Lower leg skin (tissue), 4 donors: ENCODE measurements around the gene RPS6KA4. TPM values are rescaled to one million over a fixed set of nuclear protein-coding genes. Genes with fewer than 3 reads are reported as not detected.

Experiments used
- DNase-seq, 2 donors: peaks; one replicate each; pipeline ENCODE4 v3.0.0-alpha.2; 2019; ENCODE audit warnings: low spot score in 2 of 2
- H3K4me3 ChIP-seq: fragments of 200-600 bp; sonication (generic); 2 replicates; pipeline ENCODE4 v1.5.1; 2017; ENCODE audit warnings: mild to moderate bottlenecking, low read depth; ENCODE audit not compliant: poor library complexity, severe bottlenecking
- POLR2A ChIP-seq, 2 donors: fragments of 450-650 bp; IDR thresholded peaks; one replicate each; pipeline ENCODE4 v1.6.1; 2016 to 2017; ENCODE audit warnings: antibody characterized with exemption in 2 of 2, mild to moderate bottlenecking in 1 of 2, moderate library complexity in 1 of 2
- WGBS, 2 donors: methylation state at CpG; one replicate each; pipeline ENCODE4 v1.1.5; 2018; 5-methylcytosine and 5-hydroxymethylcytosine counted together
- intact Hi-C: fragments of 100-400 bp; cut with DNase I; formaldehyde crosslinking; loops from one replicate; pipeline ENCODE4 v1.15.0; 2023; ENCODE audit warnings: low total_unique reads
- total RNA-seq, 4 donors: library from RNA; depleted of rRNA; stranded (reverse); fragments of >200 nt; gene quantifications; one replicate each; pipeline ENCODE4 v1.1.0, GENCODE V29; 2016
- TF ChIP-seq, protein P1 (sequence below), 3 donors: fragments of 450-650 bp; IDR thresholded peaks; one replicate each; pipeline ENCODE4 v1.5.1; 2016; ENCODE audit warnings: antibody characterized with exemption in 3 of 3, mild to moderate bottlenecking in 3 of 3, moderate library complexity in 2 of 3

Gene RPS6KA4
- total RNA-seq, 4 donors from 2014 or later = 39.4 to 77.4 (median 49.2) TPM

DNA sequence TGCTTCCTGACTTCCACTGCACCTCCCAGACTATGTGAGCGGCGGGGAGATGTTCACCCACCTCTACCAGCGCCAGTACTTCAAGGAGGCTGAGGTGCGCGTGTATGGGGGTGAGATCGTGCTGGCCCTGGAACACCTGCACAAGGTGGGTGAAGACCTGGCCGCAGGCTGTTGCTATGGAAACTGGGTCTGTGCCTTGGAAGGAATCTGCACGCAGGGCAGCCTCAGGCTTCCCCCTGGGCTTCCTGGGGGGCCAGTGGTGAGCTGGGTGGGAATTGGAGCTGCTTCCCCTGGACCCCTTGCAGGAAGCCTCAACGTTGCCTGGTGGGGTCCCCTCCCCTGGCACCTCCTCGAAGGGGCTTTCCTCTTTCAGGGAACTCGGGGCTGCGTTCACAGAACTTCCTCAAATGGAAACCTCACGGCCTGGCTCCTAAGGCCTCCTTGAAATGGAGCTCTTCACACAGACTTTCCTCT, 1.5 kb downstream of the RPS6KA4 start:
- H3K4me3 ChIP-seq = no peak overlapping the region
- DNase-seq = no peak
- intact Hi-C loops = no loop called here
- WGBS, 2 donors = 63 to 65% methylated on average over 13 of the region's 13 CpGs
- TF ChIP-seq, protein P1, sequence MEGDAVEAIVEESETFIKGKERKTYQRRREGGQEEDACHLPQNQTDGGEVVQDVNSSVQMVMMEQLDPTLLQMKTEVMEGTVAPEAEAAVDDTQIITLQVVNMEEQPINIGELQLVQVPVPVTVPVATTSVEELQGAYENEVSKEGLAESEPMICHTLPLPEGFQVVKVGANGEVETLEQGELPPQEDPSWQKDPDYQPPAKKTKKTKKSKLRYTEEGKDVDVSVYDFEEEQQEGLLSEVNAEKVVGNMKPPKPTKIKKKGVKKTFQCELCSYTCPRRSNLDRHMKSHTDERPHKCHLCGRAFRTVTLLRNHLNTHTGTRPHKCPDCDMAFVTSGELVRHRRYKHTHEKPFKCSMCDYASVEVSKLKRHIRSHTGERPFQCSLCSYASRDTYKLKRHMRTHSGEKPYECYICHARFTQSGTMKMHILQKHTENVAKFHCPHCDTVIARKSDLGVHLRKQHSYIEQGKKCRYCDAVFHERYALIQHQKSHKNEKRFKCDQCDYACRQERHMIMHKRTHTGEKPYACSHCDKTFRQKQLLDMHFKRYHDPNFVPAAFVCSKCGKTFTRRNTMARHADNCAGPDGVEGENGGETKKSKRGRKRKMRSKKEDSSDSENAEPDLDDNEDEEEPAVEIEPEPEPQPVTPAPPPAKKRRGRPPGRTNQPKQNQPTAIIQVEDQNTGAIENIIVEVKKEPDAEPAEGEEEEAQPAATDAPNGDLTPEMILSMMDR (IDR thresholded peaks at IDR 0.05) = no peak
- no peak for TF ChIP-seq POLR2A (IDR thresholded peaks at IDR 0.05)

DNA sequence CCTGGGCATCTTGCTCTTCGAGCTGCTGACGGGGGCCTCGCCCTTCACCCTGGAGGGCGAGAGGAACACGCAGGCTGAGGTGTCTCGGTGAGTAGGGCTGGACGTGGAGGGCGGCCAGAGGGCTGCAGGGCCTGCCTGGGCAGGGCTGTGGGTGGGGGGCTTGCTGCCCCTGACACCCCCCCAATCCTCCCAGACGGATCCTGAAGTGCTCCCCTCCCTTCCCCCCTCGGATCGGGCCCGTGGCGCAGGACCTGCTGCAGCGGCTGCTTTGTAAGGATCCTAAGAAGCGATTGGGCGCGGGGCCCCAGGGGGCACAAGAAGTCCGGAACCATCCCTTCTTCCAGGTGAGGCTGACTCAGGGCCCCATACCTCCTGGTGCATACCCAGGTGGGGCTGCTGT, 2.7 kb downstream of the RPS6KA4 start:
- H3K4me3 ChIP-seq = no peak overlapping the region
- no peak for TF ChIP-seq POLR2A (IDR thresholded peaks at IDR 0.05)
- TF ChIP-seq, protein P1 (IDR thresholded peaks at IDR 0.05) = no peak
- intact Hi-C loops = no loop called here
- 91 to 95% methylated on average over 18 of the region's 18 CpGs for WGBS, 2 donors
- DNase-seq = no peak

DNA sequence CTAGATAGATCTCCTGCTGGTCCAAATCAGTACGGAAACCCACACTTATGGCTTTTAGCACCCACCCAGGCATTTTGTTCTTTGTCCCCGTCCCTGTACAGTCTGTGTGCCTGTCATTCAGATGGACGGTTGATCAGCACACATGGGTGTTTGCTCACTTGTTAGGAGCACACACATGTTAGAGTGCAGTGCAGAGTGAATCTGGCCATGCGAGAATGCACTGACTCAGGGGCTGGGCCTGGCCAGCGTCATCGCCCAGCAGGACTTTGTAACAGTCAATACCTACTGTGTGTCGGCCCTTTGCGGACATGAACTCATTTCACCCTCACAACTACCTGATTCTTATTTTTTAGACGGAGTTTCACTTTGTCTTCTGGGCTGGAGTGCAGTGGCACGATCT, 3.4 kb downstream of the RPS6KA4 start:
- no peak overlapping the region for H3K4me3 ChIP-seq
- no peak for DNase-seq
- whole genome bisulfite sequencing, 2 donors = 93 to 96% methylated on average over 10 of the region's 10 CpGs
- TF ChIP-seq, protein P1 (IDR thresholded peaks at IDR 0.05) = no peak
- TF ChIP-seq POLR2A (IDR thresholded peaks at IDR 0.05) = no peak
- intact Hi-C loops = no loop called here

DNA sequence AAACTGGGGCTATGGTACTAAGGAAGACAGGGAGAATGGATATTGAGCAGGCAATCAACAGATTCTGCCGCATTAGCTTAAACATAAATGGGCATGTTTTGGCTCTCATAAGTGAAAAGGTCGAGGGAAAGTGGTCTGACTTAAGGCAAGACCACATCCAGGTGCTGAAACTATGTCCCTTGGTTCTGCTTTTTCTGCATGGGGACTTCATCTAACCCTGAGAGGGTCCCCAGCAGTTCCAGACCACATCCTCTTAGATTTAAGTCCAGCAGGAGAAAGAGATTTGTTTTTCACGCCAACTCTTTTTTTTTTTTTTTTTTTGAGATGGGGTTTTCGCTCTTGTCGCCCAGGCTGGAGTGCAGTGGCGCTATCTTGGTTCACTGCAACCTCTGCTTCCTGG, 5.5 kb downstream of the RPS6KA4 start:
- DNase-seq = no peak
- TF ChIP-seq, protein P1 (IDR thresholded peaks at IDR 0.05) = no peak
- no peak for TF ChIP-seq POLR2A (IDR thresholded peaks at IDR 0.05)
- 94% methylated on average over 6 of the region's 6 CpGs for WGBS, 2 donors
- H3K4me3 ChIP-seq = no peak overlapping the region
- intact Hi-C loops = no loop called here

DNA sequence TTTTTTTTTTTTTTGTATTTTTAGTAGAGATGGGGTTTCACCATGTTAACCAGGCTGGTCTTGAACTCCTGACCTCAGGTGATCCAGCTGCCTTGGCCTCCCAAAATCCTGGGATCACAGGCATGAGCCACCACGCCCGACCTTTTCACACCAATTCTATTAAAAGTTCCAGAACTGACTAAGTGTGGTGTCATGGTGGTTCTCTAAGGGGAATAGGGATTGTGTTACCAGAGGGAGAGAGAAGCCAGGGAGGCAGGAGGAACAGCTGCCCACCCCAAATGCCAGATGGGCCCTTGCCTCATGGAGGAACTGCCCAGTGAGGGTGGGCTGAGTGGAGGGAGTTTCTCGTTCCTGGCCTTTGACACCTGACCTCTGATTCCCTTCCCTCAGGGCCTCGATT, 5.9 kb downstream of the RPS6KA4 start:
- H3K4me3 ChIP-seq = no peak overlapping the region
- TF ChIP-seq, protein P1 (IDR thresholded peaks at IDR 0.05) = no peak
- no peak for TF ChIP-seq POLR2A (IDR thresholded peaks at IDR 0.05)
- DNase-seq = no peak
- intact Hi-C loops = no loop called here
- 93 to 95% methylated on average over 4 of the region's 4 CpGs for WGBS, 2 donors

DNA sequence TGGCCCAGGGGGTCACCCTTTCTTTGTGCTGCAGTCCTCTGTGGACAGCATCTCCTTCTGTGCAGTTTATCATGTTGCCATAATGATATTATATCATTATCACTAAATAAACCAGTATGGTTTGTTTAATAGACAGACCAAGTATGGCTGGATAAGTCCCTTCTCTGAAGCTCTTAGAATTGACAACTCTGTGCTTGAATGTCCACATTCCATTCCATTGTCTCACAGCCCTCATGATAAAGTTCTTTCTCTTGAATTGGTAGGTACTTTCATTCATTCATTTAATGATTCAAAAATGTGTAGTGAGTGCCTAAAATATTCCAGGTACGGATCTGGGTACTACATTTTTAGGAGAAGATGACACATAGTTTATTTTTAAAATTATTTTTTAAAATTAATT, 7.8 kb downstream of the RPS6KA4 start:
- 81 to 83% methylated on average over 1 of the region's 1 CpG for WGBS, 2 donors
- no peak overlapping the region for H3K4me3 ChIP-seq
- no peak for DNase-seq
- intact Hi-C loops = no loop called here
- TF ChIP-seq, protein P1 (IDR thresholded peaks at IDR 0.05) = no peak
- no peak for TF ChIP-seq POLR2A (IDR thresholded peaks at IDR 0.05)
